Testis (tissue), 3 donors: ENCODE data around the gene UGT1A5. TPM values are rescaled to one million over a fixed set of nuclear protein-coding genes. Genes with fewer than 3 reads are reported as not detected.

ENCODE experiments used
- DNase-seq: peaks from one replicate; pipeline ENCODE4 v3.0.0-alpha.2; 2019
- H3K27ac ChIP-seq, 2 donors: fragments of 200-600 bp; sonication (generic); one replicate each; pipeline ENCODE4 v1.5.1; 2019
- H3K27me3 ChIP-seq: fragments of 200-600 bp; sonication (generic); one replicate; pipeline ENCODE4 v1.5.1; 2019
- H3K36me3 ChIP-seq: fragments of 200-600 bp; sonication (generic); one replicate; pipeline ENCODE4 v1.5.1; 2017; ENCODE audit warnings: low read depth; ENCODE audit errors: missing control alignments
- H3K4me1 ChIP-seq: fragments of 200-600 bp; sonication (generic); one replicate; pipeline ENCODE4 v1.5.1; 2019
- H3K4me3 ChIP-seq, 2 donors: fragments of 200-600 bp; sonication (generic); one replicate each; pipeline ENCODE4 v1.5.1; 2017 to 2019
- H3K9me3 ChIP-seq: fragments of 200-600 bp; sonication (generic); one replicate; pipeline ENCODE4 v1.5.1; 2017
- CTCF ChIP-seq, 3 experiments: fragments of 450-650 bp in 2 of 3; fragments of 200-600 bp in 1 of 3; sonication (generic) in 1 of 3; IDR thresholded peaks; one replicate each; pipeline ENCODE4 v1.5.1; 2016 to 2019; ENCODE audit warnings: antibody characterized with exemption in 3 of 3, mild to moderate bottlenecking in 2 of 3, moderate library complexity in 1 of 3
- POLR2A ChIP-seq: fragments of 450-650 bp; IDR thresholded peaks from one replicate; pipeline ENCODE4 v1.6.1; 2017; ENCODE audit warnings: antibody characterized with exemption, mild to moderate bottlenecking, moderate library complexity
- WGBS, 2 donors: methylation state at CpG; one replicate each; pipeline ENCODE4 v1.1.5; 2018; 5-methylcytosine and 5-hydroxymethylcytosine counted together
- intact Hi-C: fragments of 100-400 bp; cut with DNase I; formaldehyde crosslinking; loops from one replicate; pipeline ENCODE4 v1.15.1; 2023; ENCODE audit warnings: low total_unique reads
- polyA plus RNA-seq: library from polyadenylated mRNA; stranded (reverse); fragments of 350-450 nt; fragmentation: Illumina TruSeq; extraction: RNeasy Lipid Tissue Mini Kit (QIAGEN cat#74804); gene quantifications from one replicate; pipeline ENCODE4 v1.2.3, GENCODE V29; 2014; ENCODE audit warnings: low read depth, low replicate concordance; ENCODE audit not compliant: insufficient read depth
- total RNA-seq, 2 donors: library from RNA; depleted of rRNA; stranded (reverse); fragments of >200 nt; gene quantifications; one replicate each; pipeline ENCODE4 v1.2.3, GENCODE V29; 2016

The UGT1A5 gene
- total and polyA plus RNA-seq, 3 donors from 2014 or later: 0.16 TPM; not detected in 2

- Histone ChIP-seq H3K9me3 (no peaks in the 10 kb centered on the region), H3K27me3 (no peaks in the 10 kb centered on the region), H3K36me3 (no peaks in the 10 kb centered on the region), H3K27ac (no peak overlapping the region), H3K4me3 (no peak overlapping the region), H3K4me1 (no peaks in the 10 kb centered on the region)
- no peak for TF ChIP-seq CTCF (IDR thresholded peaks at IDR 0.05)
- TF ChIP-seq POLR2A: no peak
- intact Hi-C loops: no loop called here
- DNase-seq: no peak
- 57 to 58% methylated on average over 10 of the region's 10 CpGs for WGBS, 2 donors
Observed at GRCh38 chr2:233707940-233708644, 4.6 kb upstream of the UGT1A5 start.

- Histone ChIP-seq H3K9me3 (no peaks in the 10 kb centered on the region), H3K36me3 (no peaks in the 10 kb centered on the region), H3K4me1 (no peaks in the 10 kb centered on the region), H3K27me3 (no peaks in the 10 kb centered on the region), H3K27ac (no peak overlapping the region), H3K4me3 (no peak overlapping the region)
- DNase-seq: peak; percentile 73
- intact Hi-C loops: no loop called here
- WGBS, 2 donors: 69 to 71% methylated on average over 5 of the region's 5 CpGs
- no peak for TF ChIP-seq POLR2A
Observed at GRCh38 chr2:233708942-233709341, 3.8 kb upstream of the UGT1A5 start.

- H3K27me3 ChIP-seq: no peaks in the 10 kb centered on the region
- H3K27ac ChIP-seq: no peak overlapping the region
- no peaks in the 10 kb centered on the region for H3K4me1 ChIP-seq
- 43 to 59% methylated on average over 8 to 11 of the region's 11 CpGs for WGBS, 2 donors
- intact Hi-C loops: no loop called here
- DNase-seq: peak; percentile 91
- no peak overlapping the region for H3K4me3 ChIP-seq
- no peaks in the 10 kb centered on the region for H3K36me3 ChIP-seq
- TF ChIP-seq POLR2A: no peak
- TF ChIP-seq CTCF (IDR thresholded peaks at IDR 0.05): peak; percentile 61 to 81 (median 63)
- no peaks in the 10 kb centered on the region for H3K9me3 ChIP-seq
Observed at GRCh38 chr2:233711312-233712008, 1.2 kb upstream of the UGT1A5 start.

- intact Hi-C loops: no loop called here
- TF ChIP-seq CTCF (IDR thresholded peaks at IDR 0.05): no peak
- no peak overlapping the region for H3K27ac ChIP-seq
- no peaks in the 10 kb centered on the region for H3K36me3 ChIP-seq
- 86% methylated on average over 7 of the region's 7 CpGs for WGBS, 2 donors
- no peak overlapping the region for H3K4me3 ChIP-seq
- H3K27me3 ChIP-seq: no peaks in the 10 kb centered on the region
- H3K4me1 ChIP-seq: no peaks in the 10 kb centered on the region
- DNase-seq: no peak
- H3K9me3 ChIP-seq: no peaks in the 10 kb centered on the region
Observed at GRCh38 chr2:233713262-233713615, 532 bp downstream of the UGT1A5 start.

GRCh38 chr2:233714121-233714520 is 1.4 kb downstream of the UGT1A5 start:
- 89% methylated on average over 2 of the region's 2 CpGs for WGBS, 2 donors
- no peak overlapping the region for H3K4me3 ChIP-seq
- no peaks in the 10 kb centered on the region for H3K36me3 ChIP-seq
- no peak for TF ChIP-seq CTCF (IDR thresholded peaks at IDR 0.05)
- no peak for TF ChIP-seq POLR2A
- DNase-seq: no peak
- H3K9me3 ChIP-seq: no peaks in the 10 kb centered on the region
- no peaks in the 10 kb centered on the region for H3K4me1 ChIP-seq
- H3K27ac ChIP-seq: no peak overlapping the region
- intact Hi-C loops: no loop called here
- no peaks in the 10 kb centered on the region for H3K27me3 ChIP-seq
